SK-MEL-5 (cell line): ENCODE results near the gene FRMD3. TPM values are rescaled to one million over a fixed set of nuclear protein-coding genes. Genes with fewer than 3 reads are reported as not detected.
"Not testable (repeated sequence)": the region's sequence is repeated elsewhere in the genome, so short reads cannot be mapped to it uniquely, and the experiment has no call there.

Source experiments
- DNase-seq: peaks from one replicate; pipeline ENCODE4 v3.0.0-alpha.2; 2016; ENCODE audit warnings: low read depth, low spot score
- in situ Hi-C: cut with HindIII; loops from 2 replicates; pipeline ENCODE4 v1.10.0; 2016; ENCODE audit warnings: low sequenced_read_pairs, high pct_unique_total_duplicates, low pct_unique_long_range_greater_than_20kb
- total RNA-seq: library from RNA; depleted of rRNA; stranded (reverse); fragments of >200 nt; shearing (Covaris generic); gene quantifications from 2 replicates; pipeline ENCODE4 v1.2.3, GENCODE V29; 2014

The FRMD3 gene
- total RNA-seq, 1 experiment from 2014 or later = 22.1 TPM

- in situ Hi-C loops = no loop called here
- no peak for DNase-seq
Measured at GRCh38 chr9:83535736-83536135, 2.5 kb downstream of the FRMD3 start.

- DNase-seq = no peak
Measured at GRCh38 chr9:83533296-83533695, 4.9 kb downstream of the FRMD3 start.

GRCh38 chr9:83526901-83527300 is 11.3 kb downstream of the FRMD3 start:
- DNase-seq = peak; percentile 69
- in situ Hi-C loops = no loop called here

More at GRCh38 chr9:83533296-83533695, 4.9 kb downstream of the FRMD3 start:
- in situ Hi-C loops = no loop called here

GRCh38 chr9:83526211-83526610 is 12.0 kb downstream of the FRMD3 start:
- no peak for DNase-seq
- in situ Hi-C loops = no loop called here

GRCh38 chr9:83523684-83524083 is 14.5 kb downstream of the FRMD3 start:
- in situ Hi-C loops = no loop called here
- DNase-seq = no peak

GRCh38 chr9:83521411-83521810 is 16.8 kb downstream of the FRMD3 start:
- in situ Hi-C loops = no loop called here
- DNase-seq = peak; percentile 75

- in situ Hi-C loops = no loop called here
- DNase-seq = peak; percentile 16
Measured at GRCh38 chr9:83521011-83521410, 17.2 kb downstream of the FRMD3 start.

- DNase-seq = no peak
- in situ Hi-C loops = no loop called here
Measured at GRCh38 chr9:83520292-83520691, 17.9 kb downstream of the FRMD3 start.

GRCh38 chr9:83517980-83518379 is 20.2 kb downstream of the FRMD3 start:
- DNase-seq, in situ Hi-C loops: not testable (repeated sequence)

- in situ Hi-C loops = no loop called here
- no peak for DNase-seq
Measured at GRCh38 chr9:83514767-83515166, 23.4 kb downstream of the FRMD3 start.

GRCh38 chr9:83512621-83513020 is 25.6 kb downstream of the FRMD3 start:
- in situ Hi-C loops = no loop called here
- no peak for DNase-seq

GRCh38 chr9:83511051-83511450 is 27.1 kb downstream of the FRMD3 start:
- DNase-seq = no peak
- in situ Hi-C loops = no loop called here

GRCh38 chr9:83509402-83509801 is 28.8 kb downstream of the FRMD3 start:
- in situ Hi-C loops = no loop called here
- no peak for DNase-seq

GRCh38 chr9:83508067-83508466 is 30.1 kb downstream of the FRMD3 start:
- in situ Hi-C loops = no loop called here
- DNase-seq = no peak

- in situ Hi-C loops = no loop called here
Measured at GRCh38 chr9:83505282-83505681, 32.9 kb downstream of the FRMD3 start.

GRCh38 chr9:83503866-83504265 is 34.3 kb downstream of the FRMD3 start:
- no peak for DNase-seq
- in situ Hi-C loops = no loop called here

More at GRCh38 chr9:83505282-83505681, 32.9 kb downstream of the FRMD3 start:
- DNase-seq = no peak

- no peak for DNase-seq
- in situ Hi-C loops = no loop called here
Measured at GRCh38 chr9:83501565-83501964, 36.6 kb downstream of the FRMD3 start.

- in situ Hi-C loops = no loop called here
- no peak for DNase-seq
Measured at GRCh38 chr9:83497441-83497840, 40.8 kb downstream of the FRMD3 start.

- in situ Hi-C loops = no loop called here
- DNase-seq = no peak
Measured at GRCh38 chr9:83491995-83492394, 46.2 kb downstream of the FRMD3 start.

- no peak for DNase-seq
- in situ Hi-C loops = no loop called here
Measured at GRCh38 chr9:83491413-83491812, 46.8 kb downstream of the FRMD3 start.
